Epithelial cell of esophagus (primary cell): ENCODE measurements around the gene SELENOO.

Source experiments
- DNase-seq: peaks from one replicate; pipeline ENCODE4 v3.0.0; 2010; ENCODE audit warnings: low read depth
- H3K4me3 ChIP-seq: 2 replicates; pipeline ENCODE4 v1.5.1; 2011; ENCODE audit warnings: mild to moderate bottlenecking, low read length, control low read depth
- TF ChIP-seq, protein P1 (sequence below): IDR thresholded peaks from 2 replicates; pipeline ENCODE4 v1.5.1; 2011; ENCODE audit warnings: low read depth, mild to moderate bottlenecking, low read length, control low read depth, inconsistent platforms; ENCODE audit not compliant: insufficient read depth; ENCODE audit errors: missing control alignments

The SELENOO gene

DNA sequence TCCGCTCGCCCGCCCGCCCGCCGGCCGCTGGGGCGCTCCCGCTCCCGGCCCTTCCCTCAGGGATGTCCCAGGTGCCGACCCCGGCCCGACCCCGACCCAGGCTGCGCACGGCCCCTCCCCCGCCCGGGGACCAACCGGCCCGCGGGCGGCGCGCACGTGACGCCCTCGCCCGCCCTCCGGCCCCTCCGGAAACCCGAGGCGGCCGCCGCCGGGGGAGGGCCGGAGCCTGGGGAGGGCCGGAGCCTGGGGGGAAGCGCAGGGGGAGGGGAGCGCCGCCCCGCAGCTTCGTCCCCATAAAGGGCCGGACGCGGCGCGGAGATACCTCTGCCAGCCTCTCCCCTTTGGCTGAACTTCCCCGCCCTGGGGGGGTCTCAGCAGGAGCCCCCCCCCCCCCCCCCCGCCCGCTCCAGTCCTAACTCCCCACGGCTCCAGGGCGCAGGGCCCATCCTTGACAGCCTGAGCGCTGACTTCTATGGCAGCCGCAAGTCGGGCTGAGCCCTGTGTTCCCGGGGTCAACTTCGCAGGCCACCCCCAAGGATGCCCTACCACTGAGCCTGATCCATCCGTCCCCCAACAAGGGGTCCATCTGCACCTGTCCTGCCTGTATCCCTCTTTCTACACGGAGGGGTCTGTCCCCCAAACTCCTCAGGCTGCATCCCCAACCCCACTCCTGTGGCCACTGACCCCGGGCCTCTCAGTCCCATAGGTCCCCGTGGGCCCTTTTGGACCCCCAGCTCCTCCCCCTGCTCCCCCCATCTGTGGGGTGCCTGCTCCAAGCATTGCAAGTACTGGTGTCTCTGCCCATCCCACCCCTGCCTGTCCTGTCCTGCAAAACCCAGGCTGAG lies 61.0 kb downstream of the SELENOO start, which contains the start of gene MAPK12:
TSS of gene MAPK12 (minus strand) at position 69 of the 845 bp plus-strand sequence. CDS start 174 bp downstream, outside the sequence.
- TF ChIP-seq, protein P1, sequence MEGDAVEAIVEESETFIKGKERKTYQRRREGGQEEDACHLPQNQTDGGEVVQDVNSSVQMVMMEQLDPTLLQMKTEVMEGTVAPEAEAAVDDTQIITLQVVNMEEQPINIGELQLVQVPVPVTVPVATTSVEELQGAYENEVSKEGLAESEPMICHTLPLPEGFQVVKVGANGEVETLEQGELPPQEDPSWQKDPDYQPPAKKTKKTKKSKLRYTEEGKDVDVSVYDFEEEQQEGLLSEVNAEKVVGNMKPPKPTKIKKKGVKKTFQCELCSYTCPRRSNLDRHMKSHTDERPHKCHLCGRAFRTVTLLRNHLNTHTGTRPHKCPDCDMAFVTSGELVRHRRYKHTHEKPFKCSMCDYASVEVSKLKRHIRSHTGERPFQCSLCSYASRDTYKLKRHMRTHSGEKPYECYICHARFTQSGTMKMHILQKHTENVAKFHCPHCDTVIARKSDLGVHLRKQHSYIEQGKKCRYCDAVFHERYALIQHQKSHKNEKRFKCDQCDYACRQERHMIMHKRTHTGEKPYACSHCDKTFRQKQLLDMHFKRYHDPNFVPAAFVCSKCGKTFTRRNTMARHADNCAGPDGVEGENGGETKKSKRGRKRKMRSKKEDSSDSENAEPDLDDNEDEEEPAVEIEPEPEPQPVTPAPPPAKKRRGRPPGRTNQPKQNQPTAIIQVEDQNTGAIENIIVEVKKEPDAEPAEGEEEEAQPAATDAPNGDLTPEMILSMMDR, result no peak
- peak within 1 kb of the TSS; percentile 53 for H3K4me3 ChIP-seq
- DNase-seq, result no peak

- no peak overlapping the region for H3K4me3 ChIP-seq
- peak; percentile 64 for DNase-seq
- TF ChIP-seq, protein P1, result no peak
These were observed 61.7 kb downstream of the SELENOO start for GRCh38 chr22:50262460-50262911.

GRCh38 chr22:50262973-50263617 lies 62.3 kb downstream of the SELENOO start:
- TF ChIP-seq, protein P1, result no peak
- H3K4me3 ChIP-seq, result no peak overlapping the region
- DNase-seq, result no peak

DNA sequence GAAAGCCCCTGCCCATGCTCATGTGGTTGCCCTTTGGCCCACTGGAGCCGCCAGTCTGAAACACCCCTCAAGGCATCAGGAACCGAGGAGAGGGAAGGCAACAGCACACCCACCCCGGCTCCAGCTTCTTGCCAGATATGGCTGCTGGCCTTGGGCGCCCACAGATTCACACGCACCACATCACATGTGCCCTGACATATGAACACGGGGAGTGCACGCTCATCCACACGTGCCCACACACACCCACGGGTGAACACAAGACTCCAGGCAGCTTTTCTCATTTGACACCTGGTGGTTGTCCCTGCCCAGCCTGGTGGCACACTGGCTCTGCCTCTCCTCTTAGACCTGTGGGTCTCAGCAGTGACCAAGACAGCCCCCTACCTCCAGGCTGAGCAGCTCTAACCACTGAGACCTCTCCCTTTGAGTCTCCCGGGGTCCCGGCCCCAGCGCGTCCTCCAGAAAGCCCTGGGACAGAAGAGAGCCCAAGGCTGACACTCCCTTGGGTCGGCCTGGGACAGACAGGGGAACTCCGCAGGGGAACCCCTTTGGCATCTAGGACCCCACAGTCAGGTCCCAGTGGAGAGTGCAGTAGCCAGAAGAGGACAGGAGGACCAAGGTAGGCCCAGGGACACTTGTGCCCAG lies 63.4 kb downstream of the SELENOO start:
- no peak overlapping the region for H3K4me3 ChIP-seq
- TF ChIP-seq, protein P1, result no peak
- no peak for DNase-seq

GRCh38 chr22:50264946-50265669 lies 64.3 kb downstream of the SELENOO start:
- DNase-seq, result no peak
- H3K4me3 ChIP-seq, result no peak overlapping the region
- TF ChIP-seq, protein P1, result no peak

DNA sequence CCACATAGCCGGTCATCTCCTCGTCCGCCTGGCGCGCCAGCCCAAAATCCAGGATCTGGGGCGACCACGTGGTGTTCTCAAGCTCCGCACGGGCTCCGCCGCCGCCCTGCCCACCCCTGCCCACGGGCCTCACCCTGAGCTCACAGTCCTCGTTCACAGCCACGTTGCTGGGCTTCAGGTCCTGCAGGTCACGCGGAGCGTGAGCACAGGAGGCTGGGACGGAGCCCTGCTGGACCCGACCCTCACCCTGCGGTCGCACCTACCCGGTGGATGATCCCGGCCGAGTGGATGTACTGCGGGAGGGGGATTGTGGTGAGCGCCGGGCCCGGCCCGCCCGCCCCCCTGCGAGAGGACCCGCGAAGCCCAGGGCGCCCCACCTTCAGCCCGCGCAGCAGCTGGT lies 66.2 kb downstream of the SELENOO start:
- no peak overlapping the region for H3K4me3 ChIP-seq
- TF ChIP-seq, protein P1, result no peak
- DNase-seq, result no peak
